Stimulated activated naive B cell treated with anti-CD40 and anti-IgM and Interleukin-4, amounts not matched to agents 10 μg/mL and 1 μg/mL and 100 μg/mL, for 72 hours (primary cell): Measurements from ENCODE around the gene ACSS3.
"Not testable (repeated sequence)": the region's sequence is repeated elsewhere in the genome, so short reads cannot be mapped to it uniquely, and the experiment has no call there.

Experiments
- ATAC-seq, 2 donors: fragments of 150-1000 bp; cut with Tn5 transposase; replicated peaks; 2 replicates each; pipeline ENCODE4 v1.10.0; 2021; ENCODE audit warnings: moderate library complexity in 1 of 2
- DNase-seq: peaks from one replicate; pipeline ENCODE4 v3.0.0; 2021
- H3K27ac Mint-ChIP-seq: one replicate; pipeline ENCODE4 v1.8.0; 2022; ENCODE audit warnings: mild to moderate bottlenecking, mixed read lengths
- H3K27me3 Mint-ChIP-seq, 2 donors: one replicate each; pipeline ENCODE4 v1.8.0; 2022; ENCODE audit warnings: mixed read lengths in 2 of 2
- H3K36me3 Mint-ChIP-seq, 2 donors: one replicate each; pipeline ENCODE4 v1.8.0; 2022; ENCODE audit warnings: mixed read lengths in 2 of 2, mild to moderate bottlenecking in 1 of 2
- H3K4me1 Mint-ChIP-seq, 2 donors: one replicate each; pipeline ENCODE4 v1.8.0; 2022; ENCODE audit warnings: mixed read lengths in 2 of 2, mild to moderate bottlenecking in 1 of 2
- H3K4me3 Mint-ChIP-seq, 2 donors: one replicate each; pipeline ENCODE4 v1.8.0; 2022; ENCODE audit warnings: mild to moderate bottlenecking in 2 of 2, mixed read lengths in 2 of 2, moderate library complexity in 1 of 2
- H3K9me3 Mint-ChIP-seq, 2 donors: one replicate each; pipeline ENCODE4 v1.8.0; 2022; ENCODE audit warnings: mixed read lengths in 2 of 2, mild to moderate bottlenecking in 1 of 2

ACSS3 gene

GRCh38 chr12:81077686-81078441 lies at the start of gene ACSS3:
TSS of gene ACSS3 (plus strand) at chr12:81078079. CDS start at chr12:81078121, 42 bp downstream.
- ATAC-seq, result no peak
- peaks cover 14 to 22% of the 10 kb centered on the region in 2 donors for H3K27me3 Mint-ChIP-seq
- H3K4me1 Mint-ChIP-seq, result no peaks in the 10 kb centered on the region
- H3K9me3 Mint-ChIP-seq, result peaks cover 1 to 3% of the 10 kb centered on the region in 2 donors
- no peak for DNase-seq
- H3K4me3 Mint-ChIP-seq, result no peak within 1 kb of the TSS
- H3K27ac Mint-ChIP-seq, result no peak within 1 kb of the TSS
- H3K36me3 Mint-ChIP-seq, result no peaks in the 10 kb centered on the region

GRCh38 chr12:81034926-81035325 lies 43.0 kb upstream of the ACSS3 start:
- no peaks in the 10 kb centered on the region for H3K4me1 Mint-ChIP-seq
- H3K27me3 Mint-ChIP-seq, result no peaks in the 10 kb centered on the region
- H3K9me3 Mint-ChIP-seq, result peaks cover 2 to 6% of the 10 kb centered on the region in 2 donors
- no peak overlapping the region for H3K27ac Mint-ChIP-seq
- H3K36me3 Mint-ChIP-seq, result no peaks in the 10 kb centered on the region
- H3K4me3 Mint-ChIP-seq, result no peak overlapping the region
- ATAC-seq (no peak), DNase-seq (no peak)

- H3K9me3 Mint-ChIP-seq, result peaks cover 2% of the 10 kb centered on the region in 2 donors
- no peak overlapping the region for H3K27ac Mint-ChIP-seq
- no peak overlapping the region for H3K4me3 Mint-ChIP-seq
- DNase-seq (no peak), ATAC-seq (no peak)
- no peaks in the 10 kb centered on the region for H3K27me3 Mint-ChIP-seq
- no peaks in the 10 kb centered on the region for H3K36me3 Mint-ChIP-seq
- H3K4me1 Mint-ChIP-seq, result no peaks in the 10 kb centered on the region
Observed at GRCh38 chr12:81039231-81039630, 38.6 kb upstream of the ACSS3 start.

- DNase-seq, result no peak
- H3K27me3 Mint-ChIP-seq, result no peaks in the 10 kb centered on the region
- no peak overlapping the region for H3K4me3 Mint-ChIP-seq
- H3K27ac Mint-ChIP-seq, result no peak overlapping the region
- no peaks in the 10 kb centered on the region for H3K4me1 Mint-ChIP-seq
- no peaks in the 10 kb centered on the region for H3K36me3 Mint-ChIP-seq
- ATAC-seq, result no peak
- H3K9me3 Mint-ChIP-seq, result peaks cover 0 to 3% of the 10 kb centered on the region in 2 donors
Observed at GRCh38 chr12:81043979-81044740, 33.7 kb upstream of the ACSS3 start.

GRCh38 chr12:81064971-81065370 lies 12.9 kb upstream of the ACSS3 start:
- not testable (repeated sequence) for H3K36me3 Mint-ChIP-seq, H3K4me1 Mint-ChIP-seq, H3K27ac Mint-ChIP-seq, ATAC-seq, H3K4me3 Mint-ChIP-seq, H3K27me3 Mint-ChIP-seq, H3K9me3 Mint-ChIP-seq, DNase-seq

GRCh38 chr12:81070846-81071245 lies 7.0 kb upstream of the ACSS3 start:
- ATAC-seq (no peak), DNase-seq (no peak)
- no peak overlapping the region for H3K4me3 Mint-ChIP-seq
- peaks cover 3 to 4% of the 10 kb centered on the region in 2 donors for H3K9me3 Mint-ChIP-seq
- no peaks in the 10 kb centered on the region for H3K4me1 Mint-ChIP-seq
- no peaks in the 10 kb centered on the region for H3K27me3 Mint-ChIP-seq
- H3K27ac Mint-ChIP-seq, result no peak overlapping the region
- no peaks in the 10 kb centered on the region for H3K36me3 Mint-ChIP-seq

- Mint-ChIP-seq H3K36me3 (no peaks in the 10 kb centered on the region), H3K27me3 (peaks cover 14 to 22% of the 10 kb centered on the region in 2 donors), H3K4me3 (no peak overlapping the region), H3K27ac (no peak overlapping the region), H3K9me3 (peaks cover 0 to 1% of the 10 kb centered on the region in 2 donors), H3K4me1 (no peaks in the 10 kb centered on the region)
- DNase-seq, result no peak
- ATAC-seq, result no peak
Observed at GRCh38 chr12:81075539-81075938, 2.3 kb upstream of the ACSS3 start.

GRCh38 chr12:81077329-81077685 lies 572 bp upstream of the ACSS3 start:
- H3K27me3 Mint-ChIP-seq, result peaks cover 14 to 22% of the 10 kb centered on the region in 2 donors
- DNase-seq (no peak), ATAC-seq (no peak)
- H3K9me3 Mint-ChIP-seq, result peaks cover 1 to 3% of the 10 kb centered on the region in 2 donors
- no peaks in the 10 kb centered on the region for H3K36me3 Mint-ChIP-seq
- no peak overlapping the region for H3K4me3 Mint-ChIP-seq
- H3K4me1 Mint-ChIP-seq, result no peaks in the 10 kb centered on the region
- H3K27ac Mint-ChIP-seq, result no peak overlapping the region

GRCh38 chr12:81078469-81079196 lies 754 bp downstream of the ACSS3 start:
- ATAC-seq, result no peak

GRCh38 chr12:81079280-81080076 lies 1.6 kb downstream of the ACSS3 start:
- Mint-ChIP-seq H3K4me3 (no peak overlapping the region), H3K27ac (no peak overlapping the region), H3K9me3 (peaks cover 0 to 3% of the 10 kb centered on the region in 2 donors), H3K27me3 (peaks cover 14 to 22% of the 10 kb centered on the region in 2 donors), H3K4me1 (no peaks in the 10 kb centered on the region), H3K36me3 (no peaks in the 10 kb centered on the region)
- DNase-seq, result no peak
- no peak for ATAC-seq

More at GRCh38 chr12:81078469-81079196, 754 bp downstream of the ACSS3 start:
- peaks cover 14 to 22% of the 10 kb centered on the region in 2 donors for H3K27me3 Mint-ChIP-seq
- H3K9me3 Mint-ChIP-seq, result peaks cover 1 to 3% of the 10 kb centered on the region in 2 donors
- H3K27ac Mint-ChIP-seq, result no peak overlapping the region
- no peaks in the 10 kb centered on the region for H3K36me3 Mint-ChIP-seq
- no peak overlapping the region for H3K4me3 Mint-ChIP-seq
- H3K4me1 Mint-ChIP-seq, result no peaks in the 10 kb centered on the region
- DNase-seq, result no peak

- Mint-ChIP-seq H3K4me3 (no peak overlapping the region), H3K9me3 (peaks cover 0 to 3% of the 10 kb centered on the region in 2 donors), H3K27me3 (peaks cover 14 to 22% of the 10 kb centered on the region in 2 donors), H3K27ac (no peak overlapping the region), H3K36me3 (no peaks in the 10 kb centered on the region), H3K4me1 (no peaks in the 10 kb centered on the region)
- no peak for ATAC-seq
- no peak for DNase-seq
Observed at GRCh38 chr12:81080431-81080983, 2.6 kb downstream of the ACSS3 start.

GRCh38 chr12:81081726-81082125 lies 3.8 kb downstream of the ACSS3 start:
- Mint-ChIP-seq H3K27me3 (peaks cover 14 to 21% of the 10 kb centered on the region in 2 donors), H3K27ac (no peak overlapping the region), H3K4me1 (no peaks in the 10 kb centered on the region), H3K9me3 (peaks cover 0 to 3% of the 10 kb centered on the region in 2 donors), H3K36me3 (no peaks in the 10 kb centered on the region), H3K4me3 (no peak overlapping the region)
- DNase-seq (no peak), ATAC-seq (no peak)

- Mint-ChIP-seq H3K36me3 (no peaks in the 10 kb centered on the region), H3K4me1 (no peaks in the 10 kb centered on the region), H3K9me3 (peaks cover 0 to 3% of the 10 kb centered on the region in 2 donors), H3K4me3 (no peak overlapping the region), H3K27me3 (peaks cover 7 to 10% of the 10 kb centered on the region in 2 donors), H3K27ac (no peak overlapping the region)
- ATAC-seq (no peak), DNase-seq (no peak)
Observed at GRCh38 chr12:81083018-81083417, 5.1 kb downstream of the ACSS3 start.
